HG03135 (cell line): Measurements from ENCODE around the gene CHRM4.
A peak's percentile ranks its signal among the peaks of the same experiment; 100 is the strongest.

ENCODE experiments used
- ATAC-seq: cut with Tn5 transposase; IDR thresholded peaks from one replicate; pipeline ENCODE4 v1.9.1; 2021; ENCODE audit warnings: mild to moderate bottlenecking, moderate library complexity; ENCODE audit not compliant: unreplicated experiment

CHRM4 gene

GRCh38 chr11:46369458-46370152 lies 22.0 kb downstream of the CHRM4 start:
- ATAC-seq: peak; percentile 59

GRCh38 chr11:46367916-46368267 lies 23.7 kb downstream of the CHRM4 start:
- ATAC-seq: no peak

- peak; percentile 61 for ATAC-seq
Measured at GRCh38 chr11:46367244-46367915, 24.2 kb downstream of the CHRM4 start.

GRCh38 chr11:46366661-46367161 lies 24.9 kb downstream of the CHRM4 start:
- no peak for ATAC-seq

GRCh38 chr11:46366260-46366659 lies 25.3 kb downstream of the CHRM4 start:
- no peak for ATAC-seq

GRCh38 chr11:46364791-46365190 lies 26.8 kb downstream of the CHRM4 start:
- ATAC-seq: no peak

- no peak for ATAC-seq
Measured at GRCh38 chr11:46364056-46364455, 27.5 kb downstream of the CHRM4 start.

- ATAC-seq: no peak
Measured at GRCh38 chr11:46363455-46364005, 28.0 kb downstream of the CHRM4 start.

- ATAC-seq: no peak
Measured at GRCh38 chr11:46363031-46363407, 28.6 kb downstream of the CHRM4 start.

- no peak for ATAC-seq
Measured at GRCh38 chr11:46362156-46363030, 29.2 kb downstream of the CHRM4 start.

GRCh38 chr11:46361283-46362155 lies 30.1 kb downstream of the CHRM4 start:
- ATAC-seq: peak; percentile 85

- no peak for ATAC-seq
Measured at GRCh38 chr11:46360878-46361277, 30.7 kb downstream of the CHRM4 start.

- ATAC-seq: no peak
Measured at GRCh38 chr11:46359953-46360352, 31.6 kb downstream of the CHRM4 start.

GRCh38 chr11:46357483-46357936 lies 34.1 kb downstream of the CHRM4 start:
- no peak for ATAC-seq

- no peak for ATAC-seq
Measured at GRCh38 chr11:46356924-46357482, 34.6 kb downstream of the CHRM4 start.

- no peak for ATAC-seq
Measured at GRCh38 chr11:46353698-46354097, 37.9 kb downstream of the CHRM4 start.

GRCh38 chr11:46352063-46352841 lies 39.3 kb downstream of the CHRM4 start:
- ATAC-seq: no peak

- ATAC-seq: no peak
Measured at GRCh38 chr11:46351606-46352005, 40.0 kb downstream of the CHRM4 start.

- no peak for ATAC-seq
Measured at GRCh38 chr11:46351148-46351547, 40.4 kb downstream of the CHRM4 start.
